Mucosa of stomach (tissue), 1 donor: ENCODE measurements around the gene ARMC2.

ENCODE experiments used
- H3K27me3 ChIP-seq: one replicate; pipeline ENCODE4 v1.7.0; 2013; ENCODE audit warnings: mild to moderate bottlenecking, low read length; ENCODE audit not compliant: control insufficient read depth, insufficient read depth
- H3K36me3 ChIP-seq: one replicate; pipeline ENCODE4 v1.7.0; 2013; ENCODE audit warnings: low read length; ENCODE audit not compliant: control insufficient read depth, insufficient read depth
- H3K4me1 ChIP-seq: one replicate; pipeline ENCODE4 v1.7.0; 2013; ENCODE audit warnings: mild to moderate bottlenecking, low read length; ENCODE audit not compliant: control insufficient read depth, insufficient read depth
- H3K4me3 ChIP-seq: one replicate; pipeline ENCODE4 v1.7.0; 2013; ENCODE audit warnings: low read length
- H3K9ac ChIP-seq: one replicate; pipeline ENCODE4 v1.7.0; 2013; ENCODE audit warnings: mild to moderate bottlenecking, low read length, moderate library complexity
- H3K9me3 ChIP-seq: one replicate; pipeline ENCODE4 v1.7.0; 2013; ENCODE audit warnings: mild to moderate bottlenecking, low read length, moderate library complexity; ENCODE audit not compliant: control insufficient read depth
- donor health status: Pancreatic carcinoma.

ARMC2 gene

GRCh38 chr6:108848116-108848868 is at the start of gene ARMC2:
Gene ARMC2, plus strand, starts transcription at chr6:108848422. Its CDS starts 5,846 bp downstream, at chr6:108854268.
- H3K4me1 ChIP-seq: no peaks in the 10 kb centered on the region
- no peaks in the 10 kb centered on the region for H3K9me3 ChIP-seq
- H3K36me3 ChIP-seq: no peaks in the 10 kb centered on the region
- H3K9ac ChIP-seq: peak within 1 kb of the TSS; percentile 59
- H3K27me3 ChIP-seq: no peaks in the 10 kb centered on the region
- peak within 1 kb of the TSS; percentile 72 for H3K4me3 ChIP-seq

- no peak overlapping the region for H3K9ac ChIP-seq
- H3K4me3 ChIP-seq: no peak overlapping the region
- no peaks in the 10 kb centered on the region for H3K9me3 ChIP-seq
- H3K36me3 ChIP-seq: no peaks in the 10 kb centered on the region
- no peaks in the 10 kb centered on the region for H3K27me3 ChIP-seq
- peaks cover 40% of the 10 kb centered on the region for H3K4me1 ChIP-seq
These were observed 49.4 kb upstream of the ARMC2 start for GRCh38 chr6:108798670-108799353.

GRCh38 chr6:108799354-108799717 is 48.9 kb upstream of the ARMC2 start:
- H3K36me3 ChIP-seq: no peaks in the 10 kb centered on the region
- H3K9me3 ChIP-seq: no peaks in the 10 kb centered on the region
- H3K9ac ChIP-seq: no peak overlapping the region
- no peaks in the 10 kb centered on the region for H3K27me3 ChIP-seq
- H3K4me1 ChIP-seq: peaks cover 40% of the 10 kb centered on the region
- no peak overlapping the region for H3K4me3 ChIP-seq

- Histone ChIP-seq H3K9ac (no peak overlapping the region), H3K4me3 (no peak overlapping the region), H3K4me1 (peaks cover 38% of the 10 kb centered on the region), H3K27me3 (no peaks in the 10 kb centered on the region), H3K9me3 (no peaks in the 10 kb centered on the region), H3K36me3 (no peaks in the 10 kb centered on the region)
These were observed 48.4 kb upstream of the ARMC2 start for GRCh38 chr6:108799791-108800190.

- no peak overlapping the region for H3K4me3 ChIP-seq
These were observed 47.8 kb upstream of the ARMC2 start for GRCh38 chr6:108800427-108800864.

GRCh38 chr6:108801366-108801765 is 46.9 kb upstream of the ARMC2 start:
- Histone ChIP-seq H3K36me3 (no peaks in the 10 kb centered on the region), H3K27me3 (no peaks in the 10 kb centered on the region), H3K9me3 (no peaks in the 10 kb centered on the region), H3K4me3 (no peak overlapping the region), H3K4me1 (peaks cover 36% of the 10 kb centered on the region), H3K9ac (no peak overlapping the region)

More at GRCh38 chr6:108800427-108800864, 47.8 kb upstream of the ARMC2 start:
- Histone ChIP-seq H3K36me3 (no peaks in the 10 kb centered on the region), H3K27me3 (no peaks in the 10 kb centered on the region), H3K9ac (no peak overlapping the region), H3K4me1 (peaks cover 34% of the 10 kb centered on the region), H3K9me3 (no peaks in the 10 kb centered on the region)

- peaks cover 11% of the 10 kb centered on the region for H3K4me1 ChIP-seq
- no peaks in the 10 kb centered on the region for H3K9me3 ChIP-seq
- no peaks in the 10 kb centered on the region for H3K36me3 ChIP-seq
- no peak overlapping the region for H3K9ac ChIP-seq
- no peaks in the 10 kb centered on the region for H3K27me3 ChIP-seq
- H3K4me3 ChIP-seq: no peak overlapping the region
These were observed 44.2 kb upstream of the ARMC2 start for GRCh38 chr6:108803982-108804490.

- H3K4me3 ChIP-seq: no peak overlapping the region
- no peaks in the 10 kb centered on the region for H3K27me3 ChIP-seq
- peaks cover 11% of the 10 kb centered on the region for H3K4me1 ChIP-seq
- no peaks in the 10 kb centered on the region for H3K36me3 ChIP-seq
- no peaks in the 10 kb centered on the region for H3K9me3 ChIP-seq
- H3K9ac ChIP-seq: no peak overlapping the region
These were observed 43.3 kb upstream of the ARMC2 start for GRCh38 chr6:108804956-108805355.

- H3K4me1 ChIP-seq: peaks cover 11% of the 10 kb centered on the region
- no peaks in the 10 kb centered on the region for H3K36me3 ChIP-seq
- H3K27me3 ChIP-seq: no peaks in the 10 kb centered on the region
- no peak overlapping the region for H3K9ac ChIP-seq
- no peaks in the 10 kb centered on the region for H3K9me3 ChIP-seq
- H3K4me3 ChIP-seq: no peak overlapping the region
These were observed 42.5 kb upstream of the ARMC2 start for GRCh38 chr6:108805611-108806167.

- H3K9me3 ChIP-seq: no peaks in the 10 kb centered on the region
- no peak overlapping the region for H3K4me3 ChIP-seq
- no peaks in the 10 kb centered on the region for H3K36me3 ChIP-seq
- H3K4me1 ChIP-seq: peaks cover 11% of the 10 kb centered on the region
- no peak overlapping the region for H3K9ac ChIP-seq
- no peaks in the 10 kb centered on the region for H3K27me3 ChIP-seq
These were observed 42.1 kb upstream of the ARMC2 start for GRCh38 chr6:108806171-108806570.

GRCh38 chr6:108806665-108807064 is 41.6 kb upstream of the ARMC2 start:
- Histone ChIP-seq H3K27me3 (no peaks in the 10 kb centered on the region), H3K4me3 (no peak overlapping the region), H3K4me1 (peaks cover 11% of the 10 kb centered on the region), H3K9ac (no peak overlapping the region), H3K9me3 (no peaks in the 10 kb centered on the region), H3K36me3 (no peaks in the 10 kb centered on the region)

GRCh38 chr6:108807928-108808327 is 40.3 kb upstream of the ARMC2 start:
- Histone ChIP-seq H3K9me3 (no peaks in the 10 kb centered on the region), H3K27me3 (no peaks in the 10 kb centered on the region), H3K4me1 (peaks cover 11% of the 10 kb centered on the region), H3K4me3 (no peak overlapping the region), H3K36me3 (no peaks in the 10 kb centered on the region), H3K9ac (no peak overlapping the region)
